ENCODE results near the gene BPTF. TPM values are rescaled to one million over a fixed set of nuclear protein-coding genes. Genes with fewer than 3 reads are reported as not detected.

BPTF gene
- total and polyA plus RNA-seq, 2 of the 8 experiments (the other 6 are each of a cell fraction or from before 2014, with no cell fraction given) = 107 to 228 TPM

GRCh38 chr17:67970783-67971182 is 145.5 kb downstream of the BPTF start:
- ChIA-PET POLR2A (ENCODE audit: partially characterized antibody) (interaction anchor here (0.9 kb wide), 1 partner anchor 25 kb away, joined by 3 read pairs; the partner anchor contains the start of gene C17orf58), CTCF (ENCODE audit: partially characterized antibody) (interaction anchor here (3.3 kb wide), 1 partner anchor 12 kb away, joined by 11 read pairs; no protein-coding TSS in a partner anchor)
- H3K9ac ChIP-seq (replicated peaks in 1 of 4; ENCODE audit: extremely low read depth in 1 of 4, low read depth in 3 of 4, low read length in 3 of 4) = no peak overlapping the region
- H2AFZ ChIP-seq (ENCODE audit: low read length) = no peak overlapping the region
- peaks cover 4% of the 10 kb centered on the region; the same call in 1 of the 2 replicates for H3K23me2 ChIP-seq (ENCODE audit: low read depth, low read length)
- no peak overlapping the region for H2BK12ac ChIP-seq (ENCODE audit: low read depth, low read length)
- WGBS, 2 experiments (ENCODE audit: extremely low coverage in 1 of 2, insufficient coverage in 1 of 2, insufficient read length in 1 of 2, insufficient replicate concordance in 2 of 2, low coverage in 1 of 2, low lambda C conversion rate in 2 of 2, missing lambda C conversion rate in 1 of 2) = 93% methylated on average over 7 of the region's 7 CpGs; no CpG with 5 or more reads in 1 of the 2 experiments
- peaks cover 0 to 7% (median 2%) of the 10 kb centered on the region in 4 experiments; a peak in 4 of 7 replicates for H3K4me1 ChIP-seq (replicated peaks in 1 of 4; ENCODE audit: control insufficient read depth in 3 of 4, insufficient read depth in 4 of 4, low read length in 3 of 4)
- H3K4me3 ChIP-seq (ENCODE audit: extremely low read depth in 1 of 4, insufficient read depth in 2 of 4, low read depth in 3 of 4, low read length in 4 of 4) = no peak overlapping the region
- H3K79me2 ChIP-seq (ENCODE audit: control insufficient read depth in 1 of 2, insufficient read depth in 2 of 2, low read length in 2 of 2) = peaks cover 3 to 10% of the 10 kb centered on the region in 2 experiments; a peak in 3 of 4 replicates
- H4K5ac ChIP-seq (ENCODE audit: insufficient read length, low read depth, low read length) = no peak overlapping the region
- no peak for FAIRE-seq
- peaks cover 2 to 33% (median 10%) of the 10 kb centered on the region in 4 experiments; a peak in 7 of 8 replicates for H3K36me3 ChIP-seq (ENCODE audit: control insufficient read depth in 2 of 4, insufficient read depth in 4 of 4, low read length in 3 of 4)
- H2BK15ac ChIP-seq (ENCODE audit: low read length) = no peak overlapping the region
- H4K91ac ChIP-seq (replicated peaks; ENCODE audit: insufficient read length, low read length) = no peak overlapping the region
- no peak overlapping the region for H3K23ac ChIP-seq (ENCODE audit: insufficient read length)
- no peak overlapping the region for H3K4ac ChIP-seq (replicated peaks; ENCODE audit: insufficient read length, low read depth, low read length)
- H3K14ac ChIP-seq (ENCODE audit: insufficient read length) = no peak overlapping the region
- no peak overlapping the region for H3K18ac ChIP-seq (ENCODE audit: extremely low read depth, low read length)
- H3K27ac ChIP-seq (ENCODE audit: low read depth, low read length) = no peak overlapping the region
- H3K4me2 ChIP-seq (ENCODE audit: insufficient read depth in 1 of 2, low read depth in 2 of 2, low read length in 2 of 2) = no peak overlapping the region
- no peak overlapping the region for H2AK5ac ChIP-seq (ENCODE audit: low read depth, low read length)
- no peak for DNase-seq (ENCODE audit: low read depth in 1 of 2, low spot score in 2 of 2)
- no peaks in the 10 kb centered on the region for H3K79me1 ChIP-seq (ENCODE audit: low read depth, low read length)
- H3K56ac ChIP-seq (replicated peaks; ENCODE audit: insufficient read length, low read depth, low read length) = no peak overlapping the region
- no peak overlapping the region for H2BK20ac ChIP-seq (ENCODE audit: low read length)
- H3K27me3 ChIP-seq (replicated peaks in 1 of 4; ENCODE audit: control insufficient read depth in 3 of 4, extremely low read depth in 1 of 4, insufficient read depth in 3 of 4, low read length in 3 of 4) = no peaks in the 10 kb centered on the region
- H4K20me1 ChIP-seq (replicated peaks in 1 of 2; ENCODE audit: control insufficient read depth in 1 of 2, insufficient read depth in 2 of 2, low read length in 2 of 2) = no peaks in the 10 kb centered on the region
- H4K8ac ChIP-seq (ENCODE audit: extremely low read depth, insufficient read depth, low read length) = no peak overlapping the region
- H3K9me3 ChIP-seq (ENCODE audit: insufficient read depth in 2 of 2, low read depth in 1 of 2, low read length in 1 of 2) = no peaks in the 10 kb centered on the region
- no peak overlapping the region for H2BK120ac ChIP-seq (replicated peaks; ENCODE audit: low read depth, low read length)
- no peak overlapping the region for H2BK5ac ChIP-seq (ENCODE audit: low read depth, low read length)
- TF ChIP-seq SIRT6 (IDR thresholded peaks at IDR 0.05; ENCODE audit: low read length) (no peak), SP4 (IDR thresholded peaks at IDR 0.05; ENCODE audit: low read length) (no peak), RFX5 (IDR thresholded peaks at IDR 0.05; ENCODE audit: borderline replicate concordance, low read depth, low read length) (no peak), CBX8 (IDR thresholded peaks at IDR 0.05; ENCODE audit: borderline replicate concordance, low read depth, low read length) (no peak), RAD21 (IDR thresholded peaks at IDR 0.05 in 1 of 2, conservative IDR thresholded peaks at IDR 0.05 in 1 of 2; ENCODE audit: low read depth in 2 of 2, low read length in 2 of 2) (no peak)
- TF ChIP-seq, protein P1, sequence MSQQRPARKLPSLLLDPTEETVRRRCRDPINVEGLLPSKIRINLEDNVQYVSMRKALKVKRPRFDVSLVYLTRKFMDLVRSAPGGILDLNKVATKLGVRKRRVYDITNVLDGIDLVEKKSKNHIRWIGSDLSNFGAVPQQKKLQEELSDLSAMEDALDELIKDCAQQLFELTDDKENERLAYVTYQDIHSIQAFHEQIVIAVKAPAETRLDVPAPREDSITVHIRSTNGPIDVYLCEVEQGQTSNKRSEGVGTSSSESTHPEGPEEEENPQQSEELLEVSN (IDR thresholded peaks at IDR 0.05) = no peak
